GM10266 (cell line): ENCODE measurements around the gene ZFYVE27.

ENCODE experiments used
- DNase-seq: peaks from one replicate; pipeline ENCODE4 v3.0.0; 2012; ENCODE audit errors: extremely low spot score
- TF ChIP-seq, protein P1 (sequence below): IDR thresholded peaks from 2 replicates; pipeline ENCODE4 v1.5.1; 2012; ENCODE audit warnings: mild to moderate bottlenecking, low read depth; ENCODE audit not compliant: control insufficient read depth, insufficient read depth; ENCODE audit errors: missing control alignments

Gene ZFYVE27

GRCh38 chr10:97752956-97753355 is 16.0 kb downstream of the ZFYVE27 start:
- TF ChIP-seq, protein P1, sequence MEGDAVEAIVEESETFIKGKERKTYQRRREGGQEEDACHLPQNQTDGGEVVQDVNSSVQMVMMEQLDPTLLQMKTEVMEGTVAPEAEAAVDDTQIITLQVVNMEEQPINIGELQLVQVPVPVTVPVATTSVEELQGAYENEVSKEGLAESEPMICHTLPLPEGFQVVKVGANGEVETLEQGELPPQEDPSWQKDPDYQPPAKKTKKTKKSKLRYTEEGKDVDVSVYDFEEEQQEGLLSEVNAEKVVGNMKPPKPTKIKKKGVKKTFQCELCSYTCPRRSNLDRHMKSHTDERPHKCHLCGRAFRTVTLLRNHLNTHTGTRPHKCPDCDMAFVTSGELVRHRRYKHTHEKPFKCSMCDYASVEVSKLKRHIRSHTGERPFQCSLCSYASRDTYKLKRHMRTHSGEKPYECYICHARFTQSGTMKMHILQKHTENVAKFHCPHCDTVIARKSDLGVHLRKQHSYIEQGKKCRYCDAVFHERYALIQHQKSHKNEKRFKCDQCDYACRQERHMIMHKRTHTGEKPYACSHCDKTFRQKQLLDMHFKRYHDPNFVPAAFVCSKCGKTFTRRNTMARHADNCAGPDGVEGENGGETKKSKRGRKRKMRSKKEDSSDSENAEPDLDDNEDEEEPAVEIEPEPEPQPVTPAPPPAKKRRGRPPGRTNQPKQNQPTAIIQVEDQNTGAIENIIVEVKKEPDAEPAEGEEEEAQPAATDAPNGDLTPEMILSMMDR = no peak
- DNase-seq = no peak

- no peak for DNase-seq
- TF ChIP-seq, protein P1 = no peak
These were observed 17.8 kb downstream of the ZFYVE27 start for GRCh38 chr10:97754726-97755125.

DNA sequence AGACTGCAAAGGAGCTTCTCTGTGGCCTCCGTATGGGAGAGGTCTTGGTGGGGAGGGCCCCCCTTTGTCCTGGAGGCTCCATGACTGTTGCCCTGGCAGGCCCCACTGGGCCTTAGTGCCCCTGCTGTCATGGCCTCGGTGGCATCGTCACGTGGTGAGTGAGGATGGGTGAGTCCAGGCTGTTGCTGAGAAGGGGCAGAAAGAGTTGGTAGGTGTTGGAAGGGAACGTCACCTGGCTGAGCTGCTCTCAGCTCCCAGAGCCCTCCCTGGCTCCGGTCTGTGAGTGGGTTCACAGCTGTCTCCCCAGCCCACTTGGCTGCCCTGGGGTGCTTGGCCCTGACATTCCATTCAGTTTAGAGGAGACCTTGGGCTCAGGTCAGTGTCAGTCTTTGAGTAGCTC is 18.8 kb downstream of the ZFYVE27 start:
- TF ChIP-seq, protein P1 = no peak

DNA sequence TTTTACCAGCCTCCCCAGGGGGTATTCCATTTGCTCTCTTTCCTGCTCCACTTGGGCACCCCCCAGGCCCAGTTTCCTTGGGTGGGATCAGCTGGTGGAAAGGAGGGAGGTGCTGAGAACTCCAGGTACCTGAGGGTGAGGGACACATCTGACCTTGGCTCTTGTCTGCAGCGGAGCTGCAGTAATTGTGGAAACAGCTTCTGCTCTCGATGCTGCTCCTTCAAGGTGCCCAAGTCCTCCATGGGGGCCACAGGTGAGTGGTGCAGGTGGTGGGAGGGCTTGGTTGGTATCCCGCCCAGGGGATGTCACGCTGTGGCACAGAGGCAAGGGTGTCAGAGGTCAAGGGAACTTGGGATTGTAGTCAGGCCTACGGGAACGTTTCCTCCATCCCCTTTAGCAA is 20.5 kb downstream of the ZFYVE27 start:
- no peak for DNase-seq
- TF ChIP-seq, protein P1 = no peak

More for the DNA sequence above, 18.8 kb downstream of the ZFYVE27 start:
- no peak for DNase-seq

DNA sequence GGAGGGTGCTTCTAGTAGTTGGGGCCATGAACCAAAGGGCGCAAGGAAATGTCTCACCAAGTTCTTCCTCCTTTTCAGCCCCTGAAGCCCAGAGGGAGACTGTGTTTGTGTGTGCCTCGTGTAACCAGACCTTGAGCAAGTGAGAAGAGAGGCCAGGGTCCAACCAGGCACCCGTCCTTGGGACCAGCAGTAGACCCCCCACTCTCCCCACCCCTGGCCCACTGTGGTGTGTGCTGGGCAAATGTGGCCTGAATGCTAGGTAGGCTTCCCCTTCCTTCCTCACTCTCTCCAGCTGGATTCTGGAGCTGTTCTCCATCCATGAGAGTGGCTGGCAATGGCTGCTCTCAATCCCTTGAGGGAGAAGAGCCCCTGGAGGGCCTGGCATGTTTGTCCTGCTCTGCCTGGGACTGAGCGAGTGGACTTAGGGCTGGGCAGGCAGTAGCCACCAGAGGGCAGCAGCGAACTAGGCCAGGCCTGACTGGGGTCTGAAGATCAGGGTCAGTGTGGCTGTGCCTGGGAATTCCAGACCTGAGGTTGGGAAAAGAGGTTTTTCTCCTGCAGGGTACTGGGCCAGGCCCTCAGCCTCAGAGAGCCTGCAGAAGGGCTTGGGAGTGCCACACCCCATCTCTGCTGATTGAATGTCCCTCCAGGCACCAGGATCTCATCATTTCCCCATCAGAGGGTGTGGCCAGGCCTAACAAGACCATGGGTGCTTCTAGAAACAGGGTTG is 22.4 kb downstream of the ZFYVE27 start:
- DNase-seq = peak; percentile 78
- TF ChIP-seq, protein P1 = peak; percentile 86

- no peak for DNase-seq
- TF ChIP-seq, protein P1 = no peak
These were observed 23.0 kb downstream of the ZFYVE27 start for GRCh38 chr10:97759946-97760345.

DNA sequence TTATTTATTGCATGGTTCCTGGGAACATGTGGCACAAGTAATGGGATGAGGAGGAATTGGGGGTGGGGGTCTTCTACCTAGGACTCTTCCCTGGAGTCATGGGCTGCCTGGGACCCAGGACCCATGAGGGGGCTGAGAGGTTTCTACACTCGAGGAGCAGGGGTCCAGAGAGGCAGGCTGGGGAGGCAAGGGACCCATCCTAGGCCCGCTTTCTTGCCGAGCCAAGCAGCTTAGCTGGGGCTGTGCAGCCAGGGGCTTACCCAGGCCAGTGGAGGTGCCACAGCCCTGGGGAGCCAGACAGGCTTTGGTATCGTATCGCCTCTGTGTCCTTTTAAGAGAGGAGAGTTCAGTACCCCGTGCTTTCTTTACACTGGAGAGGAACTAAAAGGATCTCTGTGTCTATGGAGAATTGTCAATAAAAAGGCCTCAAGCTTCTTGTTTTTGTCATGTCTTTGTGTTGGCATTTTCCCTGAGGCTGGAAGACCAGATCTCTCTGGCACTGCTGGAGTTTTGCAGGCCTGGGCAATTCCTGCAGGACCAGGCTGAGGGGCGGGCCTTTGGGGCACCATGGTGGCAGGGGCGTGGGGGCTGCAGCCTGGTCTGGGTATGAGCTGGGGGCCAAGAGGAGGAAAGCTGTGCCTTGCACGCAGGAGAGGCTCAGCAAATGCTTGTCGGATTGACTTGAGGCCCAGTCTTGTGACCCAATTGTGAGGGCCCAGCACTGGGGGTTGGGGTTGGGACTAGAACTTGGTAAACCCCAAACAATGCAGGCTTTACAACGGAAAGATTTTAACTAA is 23.7 kb downstream of the ZFYVE27 start:
- DNase-seq = no peak
- TF ChIP-seq, protein P1 = no peak
